CD4-positive, alpha-beta T cell (primary cell): ENCODE results near the gene MRPS14. TPM values are rescaled to one million over a fixed set of nuclear protein-coding genes. Genes with fewer than 3 reads are reported as not detected.
A peak's percentile ranks its signal among the peaks of the same experiment; 100 is the strongest.

ENCODE experiments used
- ATAC-seq: fragments of 200-7000 bp; cut with Tn5 transposase; one replicate; pipeline ENCODE4 v1.10.0; 2022; ENCODE audit warnings: mild to moderate bottlenecking; ENCODE audit not compliant: poor library complexity
- CTCF ChIA-PET: fragments of 350-600 bp; sonication (Branson Sonifier 250); formaldehyde crosslinking; loops from one replicate; lab custom pipeline; 2021; ENCODE audit warnings: antibody characterized with exemption, inconsistent platforms; lab: Charles Lee
- POLR2A ChIA-PET: fragments of 350-600 bp; sonication (Branson Sonifier 250); formaldehyde crosslinking; loops from one replicate; lab custom pipeline; 2021; ENCODE audit warnings: antibody characterized with exemption, inconsistent platforms; lab: Charles Lee
- DNase-seq, 14 experiments: peaks; one replicate each; pipeline ENCODE4 v3.0.0-alpha.2; 2013 to 2020; ENCODE audit warnings: mixed read lengths in 2 of 14
- H3K27ac ChIP-seq, 2 donors: one replicate each; pipeline versions ENCODE4 v1.5.1 to v1.7.0; 2013; ENCODE audit warnings: low read length in 2 of 2, low read depth in 1 of 2, mild to moderate bottlenecking in 1 of 2
- H3K27me3 ChIP-seq, 2 experiments: 1 replicate in 1 of 2; 2 replicates in 1 of 2; pipeline versions ENCODE4 v1.6.1 to v1.7.0; 2013; ENCODE audit warnings: low read length in 2 of 2, control low read depth in 1 of 2, mild to moderate bottlenecking in 1 of 2, moderate library complexity in 1 of 2; ENCODE audit not compliant: insufficient read depth in 2 of 2, control insufficient read depth in 1 of 2
- H3K36me3 ChIP-seq: one replicate; pipeline ENCODE4 v1.6.1; 2013; ENCODE audit warnings: low read length, control low read depth; ENCODE audit not compliant: insufficient read depth
- H3K4me1 ChIP-seq: one replicate; pipeline ENCODE4 v1.6.1; 2013; ENCODE audit warnings: low read length, control low read depth; ENCODE audit not compliant: insufficient read depth
- H3K4me3 ChIP-seq: one replicate; pipeline ENCODE4 v1.5.1; 2013; ENCODE audit warnings: mild to moderate bottlenecking, low read length, moderate library complexity
- H3K9me3 ChIP-seq, 2 experiments: 1 replicate in 1 of 2; 2 replicates in 1 of 2; pipeline versions ENCODE4 v1.6.1 to v1.7.0; 2013; ENCODE audit warnings: low read length in 2 of 2, mild to moderate bottlenecking in 2 of 2, control low read depth in 1 of 2, moderate library complexity in 1 of 2; ENCODE audit not compliant: control insufficient read depth in 1 of 2, insufficient read depth in 1 of 2
- H3K27ac Mint-ChIP-seq: one replicate; pipeline ENCODE4 v1.8.0; 2020; ENCODE audit warnings: mixed read lengths
- H3K27me3 Mint-ChIP-seq: one replicate; pipeline ENCODE4 v1.8.0; 2021; ENCODE audit warnings: mixed read lengths
- H3K36me3 Mint-ChIP-seq: one replicate; pipeline ENCODE4 v1.8.0; 2021; ENCODE audit warnings: low read depth, mixed read lengths
- H3K4me1 Mint-ChIP-seq: one replicate; pipeline ENCODE4 v1.8.0; 2021; ENCODE audit warnings: low read depth, mixed read lengths
- H3K4me3 Mint-ChIP-seq: one replicate; pipeline ENCODE4 v1.8.0; 2020; ENCODE audit warnings: mild to moderate bottlenecking, mixed read lengths
- H3K9me3 Mint-ChIP-seq: one replicate; pipeline ENCODE4 v1.8.0; 2020; ENCODE audit warnings: mixed read lengths
- intact Hi-C, 2 experiments: fragments of 100-400 bp; cut with DNase I in 1 of 2; cut with micrococcal nuclease in 1 of 2; formaldehyde crosslinking; loops; one replicate each; pipeline versions ENCODE4 v1.15.1 to v1.9.0; 2023 to 2025; cut with DNase I, micrococcal nuclease
- total RNA-seq, 174 experiments: library from RNA in 2 of 174; stranded (reverse) in 2 of 174; gene quantifications; one replicate each; pipeline ENCODE4 v1.2.3 and lab custom pipeline; 2021 to 2026
- TF ChIP-seq, protein P1 (sequence below): fragments of 200-600 bp; IDR thresholded peaks from one replicate; pipeline ENCODE4 v1.8.0; 2022; ENCODE audit warnings: antibody characterized with exemption, mild to moderate bottlenecking

Gene MRPS14
- total RNA-seq, 2 experiments from 2014 or later = 8.5 to 9.6 TPM

DNA sequence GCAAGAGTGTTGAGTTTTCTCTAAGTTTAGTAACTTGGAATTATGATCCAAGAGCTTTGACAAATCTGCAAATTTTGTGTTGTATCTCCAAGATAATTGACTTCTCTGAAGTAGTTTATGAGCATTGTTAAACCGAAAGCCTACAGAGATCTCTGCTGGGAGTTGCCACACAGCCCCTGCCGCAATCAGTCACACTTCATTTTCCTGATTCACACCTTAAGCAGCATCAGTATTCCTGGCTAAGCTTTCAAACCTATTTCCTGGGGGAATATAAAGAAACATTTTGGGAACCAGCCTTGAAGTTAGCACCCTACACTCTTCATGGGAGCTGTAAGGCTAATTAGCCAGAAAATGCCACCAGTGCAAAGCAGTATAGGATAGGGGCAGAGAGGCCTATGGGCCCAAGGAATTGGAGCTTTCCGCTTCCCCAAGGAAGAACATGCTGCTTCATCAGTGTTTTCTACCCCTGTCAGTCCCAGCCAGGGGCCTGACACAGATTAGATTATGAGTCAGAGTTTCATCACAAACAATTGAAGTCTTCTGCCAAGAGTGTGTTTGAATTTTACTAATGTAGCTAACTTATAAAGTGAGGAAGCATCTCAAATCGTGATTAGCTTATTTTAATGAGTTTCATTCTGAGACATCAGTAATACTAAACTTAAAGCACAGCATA, 46.7 kb downstream of the MRPS14 start:
- H3K9me3 Mint-ChIP-seq = no peaks in the 10 kb centered on the region
- TF ChIP-seq, protein P1, sequence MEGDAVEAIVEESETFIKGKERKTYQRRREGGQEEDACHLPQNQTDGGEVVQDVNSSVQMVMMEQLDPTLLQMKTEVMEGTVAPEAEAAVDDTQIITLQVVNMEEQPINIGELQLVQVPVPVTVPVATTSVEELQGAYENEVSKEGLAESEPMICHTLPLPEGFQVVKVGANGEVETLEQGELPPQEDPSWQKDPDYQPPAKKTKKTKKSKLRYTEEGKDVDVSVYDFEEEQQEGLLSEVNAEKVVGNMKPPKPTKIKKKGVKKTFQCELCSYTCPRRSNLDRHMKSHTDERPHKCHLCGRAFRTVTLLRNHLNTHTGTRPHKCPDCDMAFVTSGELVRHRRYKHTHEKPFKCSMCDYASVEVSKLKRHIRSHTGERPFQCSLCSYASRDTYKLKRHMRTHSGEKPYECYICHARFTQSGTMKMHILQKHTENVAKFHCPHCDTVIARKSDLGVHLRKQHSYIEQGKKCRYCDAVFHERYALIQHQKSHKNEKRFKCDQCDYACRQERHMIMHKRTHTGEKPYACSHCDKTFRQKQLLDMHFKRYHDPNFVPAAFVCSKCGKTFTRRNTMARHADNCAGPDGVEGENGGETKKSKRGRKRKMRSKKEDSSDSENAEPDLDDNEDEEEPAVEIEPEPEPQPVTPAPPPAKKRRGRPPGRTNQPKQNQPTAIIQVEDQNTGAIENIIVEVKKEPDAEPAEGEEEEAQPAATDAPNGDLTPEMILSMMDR = no peak
- Histone ChIP-seq H3K9me3 (no peaks in the 10 kb centered on the region), H3K27me3 (no peaks in the 10 kb centered on the region), H3K36me3 (peaks cover 64% of the 10 kb centered on the region), H3K4me1 (peaks cover 16% of the 10 kb centered on the region), H3K4me3 (no peak overlapping the region), H3K27ac (no peak overlapping the region)
- no peak overlapping the region for H3K4me3 Mint-ChIP-seq
- H3K36me3 Mint-ChIP-seq = peaks cover 79% of the 10 kb centered on the region
- DNase-seq (peak in 1 of 14 experiments; percentile 31), ATAC-seq (no peak)
- POLR2A ChIA-PET = interaction anchor here (1.5 to 4.6 kb wide), 4 partner anchors 7 to 22 kb away, joined by 6 to 31 read pairs (median 8); no protein-coding TSS in a partner anchor
- H3K4me1 Mint-ChIP-seq = peaks cover 47% of the 10 kb centered on the region
- CTCF ChIA-PET = interaction anchor here (0.8 kb wide), 1 partner anchor 12 kb away, joined by 3 read pairs; no protein-coding TSS in a partner anchor
- H3K27me3 Mint-ChIP-seq = no peaks in the 10 kb centered on the region
- intact Hi-C loops = loop anchor here in 1 of 2 experiments (5.0 kb wide), 1 partner anchor 39 kb away; no protein-coding TSS in a partner anchor
- no peak overlapping the region for H3K27ac Mint-ChIP-seq

DNA sequence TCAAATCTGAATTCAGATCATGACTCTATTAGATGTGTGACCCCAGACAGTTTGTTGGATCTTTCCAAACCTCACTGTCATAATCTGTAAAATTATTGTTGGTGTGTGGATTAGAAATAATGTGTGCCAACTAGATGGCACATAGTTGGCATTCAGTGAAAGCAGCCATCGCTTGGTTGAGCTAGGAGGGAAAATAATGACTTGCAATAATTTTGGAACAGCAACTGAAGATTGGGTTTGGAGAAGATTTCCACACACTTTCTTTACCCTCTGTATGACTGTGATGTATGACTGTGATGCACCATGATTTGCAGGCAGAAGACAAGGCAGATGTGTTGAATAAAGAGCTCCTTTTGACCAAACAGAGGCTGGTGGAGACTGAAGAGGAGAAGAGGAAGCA, 47.5 kb downstream of the MRPS14 start:
- Mint-ChIP-seq H3K4me1 (peaks cover 45% of the 10 kb centered on the region), H3K27ac (peak overlapping the region; percentile 22), H3K36me3 (peaks cover 76% of the 10 kb centered on the region), H3K27me3 (no peaks in the 10 kb centered on the region), H3K4me3 (no peak overlapping the region), H3K9me3 (no peaks in the 10 kb centered on the region)
- ATAC-seq (no peak), DNase-seq (no peak)
- ChIA-PET POLR2A (interaction anchor here (1.5 to 2.0 kb wide), 3 partner anchors 10 to 23 kb away, joined by 6 to 10 read pairs (median 7); no protein-coding TSS in a partner anchor), CTCF (no interaction called here)
- H3K36me3 ChIP-seq = peaks cover 60% of the 10 kb centered on the region
- H3K27me3 ChIP-seq = no peaks in the 10 kb centered on the region
- H3K27ac ChIP-seq = no peak overlapping the region
- H3K9me3 ChIP-seq = no peaks in the 10 kb centered on the region
- intact Hi-C loops = loop anchor here in 1 of 2 experiments (5.0 kb wide), 1 partner anchor 38 kb away; no protein-coding TSS in a partner anchor
- peaks cover 21% of the 10 kb centered on the region for H3K4me1 ChIP-seq
- no peak overlapping the region for H3K4me3 ChIP-seq
- TF ChIP-seq, protein P1 = no peak

DNA sequence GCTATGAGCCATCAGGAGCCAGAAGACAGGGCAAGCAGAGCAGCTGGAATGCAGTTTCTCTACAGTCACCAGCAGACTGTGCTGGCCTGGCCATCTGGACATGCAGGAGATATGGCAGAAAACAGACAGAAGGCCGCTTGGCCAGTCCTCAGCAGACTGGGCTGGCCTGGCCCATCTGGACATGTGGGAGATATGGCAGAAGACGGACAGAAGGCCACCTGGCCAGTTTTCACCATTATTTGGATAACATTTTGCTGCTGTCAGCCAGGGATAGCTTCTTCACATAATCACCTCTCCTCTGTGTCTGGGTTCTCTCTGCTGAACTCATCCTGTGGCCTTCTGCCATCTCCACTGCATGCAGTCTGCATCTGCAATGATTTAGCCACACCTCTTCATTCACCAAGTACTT, 48.5 kb downstream of the MRPS14 start:
- peaks cover 46% of the 10 kb centered on the region for H3K4me1 Mint-ChIP-seq
- CTCF ChIA-PET = interaction anchor here (0.5 to 0.6 kb wide), 2 partner anchors 28 to 38 kb away, joined by 3 read pairs; no protein-coding TSS in a partner anchor

More for the DNA sequence above, 48.5 kb downstream of the MRPS14 start:
- Mint-ChIP-seq H3K27ac (peak overlapping the region; percentile 22), H3K36me3 (peaks cover 67% of the 10 kb centered on the region), H3K27me3 (no peaks in the 10 kb centered on the region), H3K9me3 (no peaks in the 10 kb centered on the region), H3K4me3 (no peak overlapping the region)
- Histone ChIP-seq H3K27me3 (no peaks in the 10 kb centered on the region), H3K4me3 (no peak overlapping the region), H3K4me1 (peaks cover 25% of the 10 kb centered on the region), H3K36me3 (peaks cover 53% of the 10 kb centered on the region), H3K27ac (no peak overlapping the region), H3K9me3 (no peaks in the 10 kb centered on the region)
- ATAC-seq = no peak
- DNase-seq = no peak
- TF ChIP-seq, protein P1 = no peak
- intact Hi-C loops = loop anchor here in 1 of 2 experiments (5.0 kb wide), 1 partner anchor 37 kb away; no protein-coding TSS in a partner anchor
- POLR2A ChIA-PET = interaction anchor here (0.6 to 1.7 kb wide), 2 partner anchors 14 to 24 kb away, joined by 4 to 7 read pairs; no protein-coding TSS in a partner anchor
